HepG2 (cell line): ENCODE results near the gene MSH3. TPM values are rescaled to one million over a fixed set of nuclear protein-coding genes. Genes with fewer than 3 reads are reported as not detected.
"Not testable (repeated sequence)": the region's sequence is repeated elsewhere in the genome, so short reads cannot be mapped to it uniquely, and the experiment has no call there.

Experiments
- ATAC-seq: fragments of 200-7000 bp; cut with Tn5 transposase; 3 replicates; pipeline ENCODE4 v1.9.1; 2020; ENCODE audit warnings: mild to moderate bottlenecking, moderate library complexity
- BruUV-seq: library from RNA; stranded (reverse); fragments of 400-500 nt; replicated peaks from 2 replicates; lab custom pipeline; 2021; lab: Mats Ljungman, UMichigan
- CTCF ChIA-PET: fragments of 300-600 bp; formaldehyde crosslinking; extraction: SDS; loops from one replicate; lab custom pipeline; 2021; ENCODE audit warnings: low total read pairs, inconsistent platforms, low intra/inter-chr PET ratio; lab: Yijun Ruan, JAX
- POLR2A ChIA-PET: fragments of 350-600 bp; sonication (Branson Sonifier 250); formaldehyde crosslinking; loops from one replicate; lab custom pipeline; 2020; ENCODE audit warnings: antibody characterized with exemption, inconsistent platforms; lab: Yijun Ruan, JAX
- DNase-seq: peaks from one replicate; pipeline ENCODE4 v3.0.0-alpha.2; 2015; ENCODE audit warnings: low spot score
- FAIRE-seq: peaks from 3 replicates; lab custom pipeline; 2011; peaks lifted over from hg19 to GRCh38; lab: Jason Lieb, UNC
- H2AFZ ChIP-seq: one replicate; pipeline ENCODE4 v1.6.1; 2011; ENCODE audit warnings: low read length, inconsistent platforms
- H3K27ac ChIP-seq: fragments of 300-600 bp; 3 replicates; pipeline ENCODE4 v1.8.0; 2011; ENCODE audit warnings: mixed run types, mild to moderate bottlenecking, mixed read lengths, low read length, inconsistent platforms; ENCODE audit not compliant: insufficient read depth; ENCODE audit errors: extremely low read length
- H3K27me3 ChIP-seq, 2 experiments: fragments of 200-600 bp in 1 of 2; 2 replicates in 1 of 2; 3 replicates in 1 of 2; pipeline versions ENCODE4 v1.6.0 to v1.8.0; 2011; ENCODE audit warnings: low read length in 2 of 2, mild to moderate bottlenecking in 2 of 2, moderate library complexity in 2 of 2, inconsistent platforms in 1 of 2; ENCODE audit not compliant: insufficient read depth in 2 of 2, control insufficient read depth in 1 of 2
- H3K36me3 ChIP-seq, 2 experiments: fragments of 200-600 bp in 1 of 2; replicated peaks in 1 of 2; 2 replicates in 1 of 2; 3 replicates in 1 of 2; pipeline versions ENCODE4 v1.5.1 to v1.8.0; 2011; ENCODE audit warnings: low read length in 2 of 2, inconsistent platforms in 1 of 2; ENCODE audit not compliant: insufficient read depth in 2 of 2, control insufficient read depth in 1 of 2
- H3K4me1 ChIP-seq: 2 replicates; pipeline ENCODE4 v1.5.1; 2012; ENCODE audit warnings: low read length, inconsistent platforms; ENCODE audit not compliant: insufficient read depth
- H3K4me2 ChIP-seq: 2 replicates; pipeline ENCODE4 v1.6.0; 2011; ENCODE audit warnings: low read depth, low read length, inconsistent platforms
- H3K4me3 ChIP-seq, 3 experiments: fragments of 200-600 bp in 1 of 3; sonication (generic), shearing (Covaris generic) in 1 of 3; replicated peaks in 1 of 3; 2 replicates each; pipeline ENCODE4 v1.5.1; 2011 to 2016; ENCODE audit warnings: low read length in 3 of 3, inconsistent platforms in 2 of 3, low read depth in 2 of 3, mild to moderate bottlenecking in 2 of 3, control low read depth in 1 of 3, mixed read lengths in 1 of 3; ENCODE audit not compliant: insufficient read depth in 1 of 3
- H3K79me2 ChIP-seq: one replicate; pipeline ENCODE4 v1.6.1; 2011; ENCODE audit warnings: low read length, inconsistent platforms; ENCODE audit not compliant: insufficient read depth
- H3K9ac ChIP-seq: 2 replicates; pipeline ENCODE4 v1.6.0; 2011; ENCODE audit warnings: mild to moderate bottlenecking, low read depth, low read length, inconsistent platforms; ENCODE audit not compliant: insufficient read depth
- H3K9me3 ChIP-seq: 2 replicates; pipeline ENCODE4 v1.5.1; 2012; ENCODE audit warnings: mild to moderate bottlenecking, low read length
- H4K20me1 ChIP-seq: 2 replicates; pipeline ENCODE4 v1.6.0; 2011; ENCODE audit warnings: inconsistent platforms, mild to moderate bottlenecking, low read length, moderate library complexity; ENCODE audit not compliant: insufficient read depth
- GLI4 ChIP-seq: sonication (generic); formaldehyde crosslinking; IDR thresholded peaks from 2 replicates; pipeline ENCODE4 v1.5.1; 2020; ENCODE audit warnings: missing genetic modification reagents, mild to moderate bottlenecking, moderate library complexity, borderline replicate concordance
- RBFOX2 ChIP-seq: fragments of 200-400 bp; formaldehyde crosslinking; IDR thresholded peaks from 2 replicates; pipeline ENCODE4 v1.6.1; 2017; ENCODE audit warnings: low read depth, mild to moderate bottlenecking, low read length
- ZC3H13 ChIP-seq: sonication (generic); formaldehyde crosslinking; IDR thresholded peaks from 2 replicates; pipeline ENCODE4 v1.8.1; 2023; ENCODE audit warnings: mild to moderate bottlenecking, missing genetic modification reagents, moderate library complexity
- ZNF136 ChIP-seq: sonication (generic); formaldehyde crosslinking; IDR thresholded peaks from 2 replicates; pipeline ENCODE4 v1.8.1; 2022; ENCODE audit warnings: low read depth, mild to moderate bottlenecking, moderate library complexity, missing genetic modification reagents
- ZNF430 ChIP-seq: sonication (generic); formaldehyde crosslinking; IDR thresholded peaks from 2 replicates; pipeline ENCODE4 v1.9.0; 2021; ENCODE audit warnings: mild to moderate bottlenecking, missing genetic modification reagents
- ZNF567 ChIP-seq: sonication (generic); formaldehyde crosslinking; IDR thresholded peaks from 2 replicates; pipeline ENCODE4 v1.8.1; 2023; ENCODE audit warnings: mild to moderate bottlenecking, missing genetic modification reagents, borderline replicate concordance
- ZNF749 ChIP-seq: sonication (generic); formaldehyde crosslinking; IDR thresholded peaks from 2 replicates; pipeline ENCODE4 v1.8.0; 2022; ENCODE audit warnings: mild to moderate bottlenecking, missing genetic modification reagents, moderate library complexity, borderline replicate concordance
- WGBS: methylation state at CpG from one replicate; pipeline ENCODE4 v1.1.6; 2017; ENCODE audit warnings: low lambda C conversion rate; 5-methylcytosine and 5-hydroxymethylcytosine counted together
- in situ Hi-C: cut with HindIII; loops from 2 replicates; pipeline ENCODE4 v1.10.0; 2017; ENCODE audit warnings: low pct_unique_long_range_greater_than_20kb; ENCODE audit not compliant: extremely low pct_ligation_motif_present
- intact Hi-C: fragments of 100-400 bp; cut with micrococcal nuclease; formaldehyde crosslinking; loops from one replicate; pipeline ENCODE4 v1.10.0; 2022; ENCODE audit not compliant: unreplicated experiment
- polyA plus RNA-seq, 8 experiments: library from polyadenylated mRNA; depleted of rRNA in 3 of 8; stranded (reverse) in 7 of 8; unstranded in 1 of 8; fragments of >200 nt; fragmentation: Illumina TruSeq in 4 of 8; extraction: Trizol in 4 of 8; gene quantifications; 2 replicates each; pipeline versions ENCODE4 v1.2.1 to v1.2.3, GENCODE V29; 2011 to 2016; ENCODE audit warnings: low read depth in 4 of 8, missing spikeins in 1 of 8, mixed read lengths in 1 of 8; ENCODE audit not compliant: insufficient read depth in 1 of 8
- total RNA-seq, 5 experiments: library from RNA; depleted of rRNA; stranded (reverse); fragments of >200 nt; fragmentation: Illumina TruSeq; extraction: Trizol; gene quantifications; 2 replicates each; pipeline ENCODE4 v1.2.3, GENCODE V29; 2016; ENCODE audit warnings: low read depth in 1 of 5
- TF ChIP-seq, protein P1 (sequence below): sonication (generic); formaldehyde crosslinking; IDR thresholded peaks from 2 replicates; pipeline ENCODE4 v1.9.0; 2021; ENCODE audit warnings: missing genetic modification reagents, mild to moderate bottlenecking, borderline replicate concordance

The MSH3 gene
- total and polyA plus RNA-seq, 2 of the 13 experiments (the other 11 are each of a cell fraction or from before 2014, with no cell fraction given) = 4.0 to 16.4 TPM

DNA sequence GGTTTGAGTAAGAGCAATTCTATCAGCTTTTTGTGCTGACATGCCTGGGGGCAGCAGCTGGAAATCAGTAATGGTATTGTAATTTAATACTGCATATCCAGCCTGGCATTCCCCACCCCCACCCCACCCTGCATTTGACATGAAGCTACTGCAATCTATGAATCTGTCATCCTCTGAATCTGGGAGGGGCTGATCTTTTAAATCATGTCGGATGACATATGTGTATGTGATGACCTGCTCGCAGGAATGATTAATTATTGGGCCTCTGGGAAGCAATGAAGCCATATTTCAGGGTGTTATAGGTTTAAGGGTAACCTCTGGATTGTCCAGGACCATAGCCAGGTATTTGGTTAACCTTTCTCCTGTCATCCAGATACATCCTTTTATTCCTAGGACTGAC, 241.1 kb downstream of the MSH3 start (continued):
- no peak for TF ChIP-seq RBFOX2
- no peak for TF ChIP-seq GLI4 (CRISPR knock-in tag)
- TF ChIP-seq ZNF749 (CRISPR knock-in tag) = no peak
- no peak for TF ChIP-seq ZNF430
- TF ChIP-seq ZC3H13 = no peak
- TF ChIP-seq, protein P1, sequence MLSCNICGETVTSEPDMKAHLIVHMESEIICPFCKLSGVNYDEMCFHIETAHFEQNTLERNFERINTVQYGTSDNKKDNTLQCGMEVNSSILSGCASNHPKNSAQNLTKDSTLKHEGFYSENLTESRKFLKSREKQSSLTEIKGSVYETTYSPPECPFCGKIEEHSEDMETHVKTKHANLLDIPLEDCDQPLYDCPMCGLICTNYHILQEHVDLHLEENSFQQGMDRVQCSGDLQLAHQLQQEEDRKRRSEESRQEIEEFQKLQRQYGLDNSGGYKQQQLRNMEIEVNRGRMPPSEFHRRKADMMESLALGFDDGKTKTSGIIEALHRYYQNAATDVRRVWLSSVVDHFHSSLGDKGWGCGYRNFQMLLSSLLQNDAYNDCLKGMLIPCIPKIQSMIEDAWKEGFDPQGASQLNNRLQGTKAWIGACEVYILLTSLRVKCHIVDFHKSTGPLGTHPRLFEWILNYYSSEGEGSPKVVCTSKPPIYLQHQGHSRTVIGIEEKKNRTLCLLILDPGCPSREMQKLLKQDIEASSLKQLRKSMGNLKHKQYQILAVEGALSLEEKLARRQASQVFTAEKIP (CRISPR knock-in tag) = no peak
- TF ChIP-seq ZNF567 (CRISPR knock-in tag) = no peak
- TF ChIP-seq ZNF136 (CRISPR knock-in tag) = no peak

DNA sequence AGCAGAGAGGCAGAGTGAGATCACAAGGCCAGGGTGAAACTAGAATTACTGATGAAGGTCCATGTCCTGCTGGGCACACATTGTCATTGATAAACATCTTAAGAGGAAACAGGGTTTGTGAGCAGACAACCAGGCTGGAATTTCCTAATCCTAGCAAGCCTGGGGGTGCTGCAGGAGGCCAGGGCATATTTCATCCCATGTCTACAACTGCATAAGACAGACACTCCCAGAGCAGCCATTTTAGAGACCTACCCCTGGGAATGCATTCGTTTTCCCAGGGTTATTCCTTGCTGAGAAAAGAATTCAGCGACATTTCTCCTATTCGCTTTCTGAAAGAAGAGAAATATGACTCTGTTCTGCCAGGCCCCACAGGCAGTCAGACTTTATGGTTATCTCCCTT, 248.2 kb downstream of the MSH3 start:
- H3K27me3 ChIP-seq, BruUV-seq, H3K27ac ChIP-seq, DNase-seq, H2AFZ ChIP-seq, H3K79me2 ChIP-seq, in situ Hi-C loops, H3K4me2 ChIP-seq, POLR2A ChIA-PET, ATAC-seq, CTCF ChIA-PET, FAIRE-seq, H3K4me3 ChIP-seq, intact Hi-C loops, H3K9ac ChIP-seq, H3K4me1 ChIP-seq, H4K20me1 ChIP-seq, H3K36me3 ChIP-seq, H3K9me3 ChIP-seq: not testable (repeated sequence)
- WGBS = 84% methylated on average over 3 of the region's 3 CpGs
